Activated naive CD8-positive, alpha-beta T cell (primary cell): ENCODE measurements around the gene THBS2.

Experiments
- H3K27ac Mint-ChIP-seq: one replicate; pipeline ENCODE4 v1.8.0; 2021; ENCODE audit warnings: mixed read lengths
- H3K27me3 Mint-ChIP-seq: one replicate; pipeline ENCODE4 v1.8.0; 2021; ENCODE audit warnings: mixed read lengths
- H3K36me3 Mint-ChIP-seq: one replicate; pipeline ENCODE4 v1.8.0; 2021; ENCODE audit warnings: mixed read lengths
- H3K4me1 Mint-ChIP-seq: one replicate; pipeline ENCODE4 v1.8.0; 2021; ENCODE audit warnings: low read depth, mixed read lengths
- H3K4me3 Mint-ChIP-seq: one replicate; pipeline ENCODE4 v1.8.0; 2021; ENCODE audit warnings: mild to moderate bottlenecking, mixed read lengths
- H3K9me3 Mint-ChIP-seq: one replicate; pipeline ENCODE4 v1.8.0; 2021; ENCODE audit warnings: low read depth, mixed read lengths

THBS2 gene

GRCh38 chr6:169234634-169235033, 19.0 kb downstream of the THBS2 start:
- Mint-ChIP-seq H3K4me3 (no peak overlapping the region), H3K36me3 (no peaks in the 10 kb centered on the region), H3K4me1 (no peaks in the 10 kb centered on the region), H3K27me3 (no peaks in the 10 kb centered on the region), H3K9me3 (peaks cover 11% of the 10 kb centered on the region), H3K27ac (no peak overlapping the region)

DNA sequence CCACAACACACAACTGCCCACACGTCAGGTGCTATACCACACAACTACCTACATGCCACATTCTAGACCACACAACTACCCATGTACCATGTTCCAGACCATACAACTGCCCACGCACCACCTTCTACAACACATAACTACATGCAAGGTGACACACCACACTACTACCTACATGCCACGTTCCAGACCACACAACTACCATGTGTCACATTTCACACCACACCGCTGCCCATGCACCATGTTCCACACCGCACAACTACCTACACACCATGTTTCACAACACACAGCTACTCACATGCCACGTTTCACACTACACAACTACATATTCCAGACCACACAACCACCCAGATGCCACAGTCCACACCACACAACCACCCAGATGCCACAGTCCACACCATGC, 19.8 kb downstream of the THBS2 start:
- H3K27me3 Mint-ChIP-seq = no peaks in the 10 kb centered on the region
- no peak overlapping the region for H3K27ac Mint-ChIP-seq
- H3K9me3 Mint-ChIP-seq = peaks cover 11% of the 10 kb centered on the region
- no peak overlapping the region for H3K4me3 Mint-ChIP-seq
- H3K36me3 Mint-ChIP-seq = no peaks in the 10 kb centered on the region
- no peaks in the 10 kb centered on the region for H3K4me1 Mint-ChIP-seq

- Mint-ChIP-seq H3K36me3 (no peaks in the 10 kb centered on the region), H3K27me3 (no peaks in the 10 kb centered on the region), H3K4me1 (no peaks in the 10 kb centered on the region), H3K9me3 (peaks cover 11% of the 10 kb centered on the region), H3K27ac (no peak overlapping the region), H3K4me3 (no peak overlapping the region)
Measured at GRCh38 chr6:169233181-169233580, 20.5 kb downstream of the THBS2 start.

- Mint-ChIP-seq H3K27ac (no peak overlapping the region), H3K4me1 (no peaks in the 10 kb centered on the region), H3K36me3 (no peaks in the 10 kb centered on the region), H3K4me3 (no peak overlapping the region), H3K9me3 (peaks cover 11% of the 10 kb centered on the region), H3K27me3 (no peaks in the 10 kb centered on the region)
Measured at GRCh38 chr6:169232507-169232931, 21.1 kb downstream of the THBS2 start.

DNA sequence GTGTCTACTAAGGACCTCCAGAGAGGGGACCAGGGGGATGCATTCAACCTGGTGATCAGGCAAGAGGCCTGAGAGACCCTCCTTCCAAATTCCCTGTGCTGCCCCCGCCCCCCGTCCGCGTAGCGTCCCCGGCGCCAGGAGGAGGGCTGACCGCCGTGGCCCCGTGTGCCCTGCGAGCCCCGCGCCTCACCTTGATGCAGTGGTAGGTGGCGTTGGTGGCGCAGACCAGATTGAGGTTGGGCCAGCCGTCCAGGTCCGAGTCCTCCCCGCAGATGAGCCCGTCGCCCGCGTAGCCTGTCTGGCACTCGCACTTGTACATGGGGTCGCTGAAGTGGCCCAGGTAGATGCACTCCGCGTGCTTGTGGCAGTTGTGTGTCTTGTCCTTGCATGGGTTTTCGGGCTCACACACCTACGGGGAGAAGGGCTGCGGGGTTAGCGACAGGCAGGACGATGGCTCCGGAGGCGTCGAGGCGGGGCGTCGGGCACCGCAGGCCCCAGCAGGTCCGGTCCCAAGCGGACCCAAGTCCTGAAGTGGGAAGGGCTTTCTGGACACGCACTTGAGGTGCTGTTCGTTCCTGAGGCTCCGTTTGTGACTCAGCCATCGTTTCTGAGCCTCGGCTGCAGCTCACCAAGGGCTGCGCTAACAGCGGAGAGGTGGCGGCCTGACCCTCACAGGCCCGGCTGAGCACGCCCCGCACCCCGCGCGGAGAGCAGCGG, 21.7 kb downstream of the THBS2 start:
- Mint-ChIP-seq H3K9me3 (peaks cover 11% of the 10 kb centered on the region), H3K36me3 (no peaks in the 10 kb centered on the region), H3K4me1 (no peaks in the 10 kb centered on the region), H3K27ac (no peak overlapping the region), H3K4me3 (no peak overlapping the region), H3K27me3 (no peaks in the 10 kb centered on the region)

GRCh38 chr6:169230946-169231789, 22.5 kb downstream of the THBS2 start:
- no peak overlapping the region for H3K27ac Mint-ChIP-seq
- H3K4me3 Mint-ChIP-seq = no peak overlapping the region
- peaks cover 11% of the 10 kb centered on the region for H3K9me3 Mint-ChIP-seq
- H3K27me3 Mint-ChIP-seq = no peaks in the 10 kb centered on the region
- no peaks in the 10 kb centered on the region for H3K36me3 Mint-ChIP-seq
- H3K4me1 Mint-ChIP-seq = no peaks in the 10 kb centered on the region

DNA sequence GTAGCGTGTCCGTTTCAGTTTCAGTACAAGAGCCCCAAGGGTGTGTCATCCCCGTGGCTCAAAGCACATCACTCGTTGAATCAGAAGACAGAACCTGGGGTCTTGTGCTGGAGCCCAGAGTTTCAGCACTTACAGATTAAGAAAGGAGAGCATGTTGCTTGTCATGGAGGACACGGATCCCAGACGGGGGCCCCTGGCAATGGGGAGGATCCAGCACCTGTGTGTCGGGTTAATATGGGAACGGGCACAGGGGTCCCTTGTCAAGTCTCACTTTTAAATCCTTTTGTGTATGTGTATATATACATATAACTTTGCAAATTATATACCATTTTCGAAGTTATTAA, 23.4 kb downstream of the THBS2 start:
- Mint-ChIP-seq H3K4me1 (no peaks in the 10 kb centered on the region), H3K27ac (no peak overlapping the region), H3K9me3 (peaks cover 11% of the 10 kb centered on the region), H3K36me3 (peaks cover 2% of the 10 kb centered on the region), H3K27me3 (peaks cover 2% of the 10 kb centered on the region), H3K4me3 (no peak overlapping the region)

GRCh38 chr6:169229615-169230321, 23.9 kb downstream of the THBS2 start:
- Mint-ChIP-seq H3K36me3 (peaks cover 2% of the 10 kb centered on the region), H3K4me1 (no peaks in the 10 kb centered on the region), H3K4me3 (no peak overlapping the region), H3K27me3 (peaks cover 2% of the 10 kb centered on the region), H3K27ac (no peak overlapping the region), H3K9me3 (peaks cover 11% of the 10 kb centered on the region)

DNA sequence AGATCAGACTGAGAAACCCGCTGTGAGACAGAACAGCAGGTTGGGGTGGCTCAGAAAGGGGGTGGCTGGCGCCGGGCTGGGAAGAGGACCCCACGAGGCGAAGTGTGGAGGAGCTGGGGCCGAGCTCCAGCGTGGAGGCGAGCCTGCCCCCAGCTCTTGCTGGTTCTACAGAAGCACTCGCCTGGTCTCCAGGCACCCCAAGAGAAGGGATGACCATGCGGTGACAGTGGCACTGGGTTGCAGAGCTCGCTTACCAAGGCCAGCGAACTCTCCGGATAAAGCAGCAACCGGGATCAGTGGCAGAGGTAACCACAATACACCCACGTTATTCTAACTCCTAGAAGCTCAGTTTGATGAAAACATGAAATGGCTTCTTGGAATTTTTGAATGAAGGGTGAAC, 26.5 kb downstream of the THBS2 start:
- Mint-ChIP-seq H3K9me3 (no peaks in the 10 kb centered on the region), H3K4me1 (no peaks in the 10 kb centered on the region), H3K27ac (no peak overlapping the region), H3K4me3 (no peak overlapping the region), H3K36me3 (peaks cover 2% of the 10 kb centered on the region), H3K27me3 (peaks cover 2% of the 10 kb centered on the region)

DNA sequence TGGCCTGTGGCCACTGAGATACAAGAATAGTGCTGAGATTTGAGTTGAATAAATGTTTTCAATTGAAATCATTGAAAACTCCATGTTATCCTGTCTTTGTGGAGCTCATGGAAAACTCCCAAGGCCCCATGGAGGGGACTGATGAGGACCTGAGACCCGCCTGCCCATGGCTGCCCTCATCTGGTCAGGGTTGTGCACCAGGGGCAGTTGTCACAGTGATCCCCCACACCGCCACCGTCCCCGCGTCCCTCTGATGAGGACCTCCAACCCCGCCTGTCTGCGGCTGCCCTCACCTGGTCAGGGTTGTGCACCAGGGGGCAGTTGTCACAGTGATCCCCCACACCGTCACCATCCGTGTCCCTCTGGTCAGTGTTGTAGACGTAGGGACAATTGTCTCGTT, 27.8 kb downstream of the THBS2 start:
- H3K36me3 Mint-ChIP-seq = peaks cover 2% of the 10 kb centered on the region
- H3K27ac Mint-ChIP-seq = no peak overlapping the region
- H3K4me3 Mint-ChIP-seq = no peak overlapping the region
- no peaks in the 10 kb centered on the region for H3K4me1 Mint-ChIP-seq
- H3K27me3 Mint-ChIP-seq = peaks cover 2% of the 10 kb centered on the region
- no peaks in the 10 kb centered on the region for H3K9me3 Mint-ChIP-seq

GRCh38 chr6:169225131-169225576, 28.5 kb downstream of the THBS2 start:
- peaks cover 2% of the 10 kb centered on the region for H3K36me3 Mint-ChIP-seq
- no peak overlapping the region for H3K27ac Mint-ChIP-seq
- H3K4me3 Mint-ChIP-seq = no peak overlapping the region
- H3K9me3 Mint-ChIP-seq = no peaks in the 10 kb centered on the region
- peaks cover 2% of the 10 kb centered on the region for H3K27me3 Mint-ChIP-seq
- H3K4me1 Mint-ChIP-seq = no peaks in the 10 kb centered on the region

- Mint-ChIP-seq H3K4me3 (no peak overlapping the region), H3K4me1 (no peaks in the 10 kb centered on the region), H3K36me3 (peaks cover 2% of the 10 kb centered on the region), H3K27ac (no peak overlapping the region), H3K9me3 (no peaks in the 10 kb centered on the region), H3K27me3 (peaks cover 2% of the 10 kb centered on the region)
Measured at GRCh38 chr6:169224716-169225115, 28.9 kb downstream of the THBS2 start.

DNA sequence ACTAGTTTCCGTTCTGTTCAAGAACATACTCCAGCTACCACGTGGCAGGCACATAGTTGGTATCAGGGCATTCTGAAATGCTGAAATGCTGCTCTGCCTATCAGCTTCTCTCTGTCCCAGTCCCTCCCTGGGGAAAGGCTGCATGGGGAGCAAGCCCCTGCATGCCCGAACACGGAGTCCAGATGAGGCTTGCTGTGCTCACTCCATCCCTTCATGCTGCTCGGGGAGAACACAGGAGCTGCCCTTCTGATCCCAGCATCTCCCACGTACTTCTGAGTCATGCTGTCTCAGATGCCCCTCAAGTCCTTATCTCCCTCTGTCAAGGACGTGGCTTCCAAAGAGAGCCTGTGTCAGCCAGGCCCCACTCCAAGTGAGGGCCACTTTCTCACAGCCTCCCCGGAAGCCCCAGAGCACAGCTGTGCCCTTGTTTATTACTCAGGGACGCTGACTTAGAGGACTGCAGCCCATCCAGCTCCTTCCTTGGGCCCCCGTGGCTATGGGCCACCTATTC, 29.4 kb downstream of the THBS2 start:
- no peaks in the 10 kb centered on the region for H3K4me1 Mint-ChIP-seq
- H3K4me3 Mint-ChIP-seq = no peak overlapping the region
- no peak overlapping the region for H3K27ac Mint-ChIP-seq
- H3K36me3 Mint-ChIP-seq = peaks cover 2% of the 10 kb centered on the region
- peaks cover 2% of the 10 kb centered on the region for H3K27me3 Mint-ChIP-seq
- no peaks in the 10 kb centered on the region for H3K9me3 Mint-ChIP-seq

- H3K9me3 Mint-ChIP-seq = no peaks in the 10 kb centered on the region
- H3K4me3 Mint-ChIP-seq = no peak overlapping the region
- no peaks in the 10 kb centered on the region for H3K4me1 Mint-ChIP-seq
- H3K36me3 Mint-ChIP-seq = peaks cover 4% of the 10 kb centered on the region
- no peak overlapping the region for H3K27ac Mint-ChIP-seq
- H3K27me3 Mint-ChIP-seq = peaks cover 2% of the 10 kb centered on the region
Measured at GRCh38 chr6:169223006-169223405, 30.6 kb downstream of the THBS2 start.

DNA sequence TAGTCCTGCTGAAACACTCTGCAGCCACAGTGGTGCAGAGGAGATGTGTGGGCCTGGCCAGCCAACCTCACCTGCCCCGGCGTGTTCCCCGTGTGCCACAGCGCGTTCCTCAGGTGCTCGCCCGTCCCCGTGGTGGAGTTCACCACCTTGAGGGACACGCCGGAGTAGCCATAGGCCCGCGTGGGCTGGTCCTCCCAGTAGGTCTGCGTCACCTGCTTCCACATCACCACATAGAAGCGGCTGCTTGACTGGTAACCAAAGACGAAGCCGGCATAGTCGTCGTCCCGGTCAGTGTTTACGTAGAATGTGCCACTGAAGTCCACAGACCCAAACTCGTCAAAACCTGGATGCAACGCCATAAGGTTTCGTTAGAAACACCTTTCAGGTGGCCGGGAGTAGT, 31.5 kb downstream of the THBS2 start:
- H3K4me3 Mint-ChIP-seq = no peak overlapping the region
- H3K27ac Mint-ChIP-seq = no peak overlapping the region
- no peaks in the 10 kb centered on the region for H3K9me3 Mint-ChIP-seq
- no peaks in the 10 kb centered on the region for H3K4me1 Mint-ChIP-seq
- peaks cover 4% of the 10 kb centered on the region for H3K36me3 Mint-ChIP-seq
- H3K27me3 Mint-ChIP-seq = peaks cover 2% of the 10 kb centered on the region
